Brain microvascular endothelial cell (primary cell): ENCODE results near the gene IRF2BPL.
A peak's percentile ranks its signal among the peaks of the same experiment; 100 is the strongest.

Experiments used
- DNase-seq: peaks from one replicate; pipeline ENCODE4 v3.0.0-alpha.2; 2020
- H3K27ac ChIP-seq: fragments of 250-450 bp; sonication (Bioruptor Pico); 2 replicates; pipeline ENCODE4 v1.5.1; 2020; ENCODE audit warnings: mild to moderate bottlenecking, moderate library complexity
- H3K27me3 ChIP-seq: fragments of 250-450 bp; sonication (Bioruptor Pico); replicated peaks from 2 replicates; pipeline ENCODE4 v1.5.1; 2020; ENCODE audit warnings: mild to moderate bottlenecking
- H3K36me3 ChIP-seq: fragments of 250-450 bp; sonication (Bioruptor Pico); replicated peaks from 2 replicates; pipeline ENCODE4 v1.5.1; 2020; ENCODE audit warnings: mild to moderate bottlenecking
- H3K4me3 ChIP-seq: 2 replicates; pipeline ENCODE4 v1.5.1; 2011; ENCODE audit warnings: low read depth, mild to moderate bottlenecking, control low read depth, low read length, moderate library complexity
- in situ Hi-C: cut with HindIII; loops from 2 replicates; pipeline ENCODE4 v1.10.0; 2017; ENCODE audit warnings: low sequenced_read_pairs, low pct_ligation_motif_present
- TF ChIP-seq, protein P1 (sequence below): IDR thresholded peaks from 2 replicates; pipeline ENCODE4 v1.5.1; 2011; ENCODE audit warnings: low read depth, mild to moderate bottlenecking, moderate library complexity, low read length, control low read depth, inconsistent platforms; ENCODE audit errors: missing control alignments

The IRF2BPL gene

DNA sequence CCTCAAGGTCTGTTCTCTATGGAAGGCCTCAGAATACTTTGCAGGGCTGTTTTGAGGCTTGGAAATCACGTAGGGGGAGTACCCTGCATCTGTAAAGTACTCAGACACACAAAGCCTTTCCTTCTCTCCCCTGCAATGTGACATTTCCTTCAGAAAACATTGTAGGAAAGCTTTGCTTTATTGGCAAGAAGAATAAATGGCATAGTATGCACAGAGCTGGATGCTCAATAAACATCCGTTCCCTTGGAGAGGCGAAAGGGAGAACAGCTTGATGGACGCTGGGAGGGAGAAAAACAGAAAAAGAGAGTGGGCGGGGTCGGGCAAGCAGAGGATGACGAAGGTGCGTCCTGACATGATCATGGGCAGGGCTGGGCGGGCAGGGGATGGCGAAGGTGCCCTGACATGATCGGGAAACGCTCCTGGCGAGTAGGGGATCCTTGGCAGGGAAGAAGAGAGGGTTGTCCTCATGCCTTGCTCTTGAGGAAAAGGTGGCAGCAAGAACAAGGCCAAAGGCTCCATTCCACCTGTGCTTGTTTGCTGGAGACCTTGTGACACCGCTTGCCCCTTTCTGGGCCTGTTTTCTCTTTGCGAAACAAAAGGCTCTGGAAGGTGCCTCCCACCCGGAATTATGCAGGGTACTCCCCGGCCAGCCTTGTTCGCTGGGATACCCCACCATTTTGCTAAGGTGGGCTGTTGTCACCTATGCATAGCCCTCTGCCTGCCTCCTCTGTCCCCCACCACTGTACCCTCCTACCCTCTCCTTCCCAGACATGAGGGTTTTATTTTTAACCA is 21.1 kb downstream of the IRF2BPL start:
- H3K27ac ChIP-seq = no peak overlapping the region
- no peaks in the 10 kb centered on the region for H3K36me3 ChIP-seq
- no peak overlapping the region for H3K4me3 ChIP-seq
- no peaks in the 10 kb centered on the region for H3K27me3 ChIP-seq
- TF ChIP-seq, protein P1, sequence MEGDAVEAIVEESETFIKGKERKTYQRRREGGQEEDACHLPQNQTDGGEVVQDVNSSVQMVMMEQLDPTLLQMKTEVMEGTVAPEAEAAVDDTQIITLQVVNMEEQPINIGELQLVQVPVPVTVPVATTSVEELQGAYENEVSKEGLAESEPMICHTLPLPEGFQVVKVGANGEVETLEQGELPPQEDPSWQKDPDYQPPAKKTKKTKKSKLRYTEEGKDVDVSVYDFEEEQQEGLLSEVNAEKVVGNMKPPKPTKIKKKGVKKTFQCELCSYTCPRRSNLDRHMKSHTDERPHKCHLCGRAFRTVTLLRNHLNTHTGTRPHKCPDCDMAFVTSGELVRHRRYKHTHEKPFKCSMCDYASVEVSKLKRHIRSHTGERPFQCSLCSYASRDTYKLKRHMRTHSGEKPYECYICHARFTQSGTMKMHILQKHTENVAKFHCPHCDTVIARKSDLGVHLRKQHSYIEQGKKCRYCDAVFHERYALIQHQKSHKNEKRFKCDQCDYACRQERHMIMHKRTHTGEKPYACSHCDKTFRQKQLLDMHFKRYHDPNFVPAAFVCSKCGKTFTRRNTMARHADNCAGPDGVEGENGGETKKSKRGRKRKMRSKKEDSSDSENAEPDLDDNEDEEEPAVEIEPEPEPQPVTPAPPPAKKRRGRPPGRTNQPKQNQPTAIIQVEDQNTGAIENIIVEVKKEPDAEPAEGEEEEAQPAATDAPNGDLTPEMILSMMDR = no peak
- no peak for DNase-seq
- in situ Hi-C loops = no loop called here

GRCh38 chr14:77006132-77006531 is 22.4 kb downstream of the IRF2BPL start:
- Histone ChIP-seq H3K27me3 (no peaks in the 10 kb centered on the region), H3K27ac (no peak overlapping the region), H3K4me3 (no peak overlapping the region), H3K36me3 (no peaks in the 10 kb centered on the region)
- DNase-seq = no peak
- TF ChIP-seq, protein P1 = no peak
- in situ Hi-C loops = no loop called here

GRCh38 chr14:77005559-77005958 is 22.9 kb downstream of the IRF2BPL start:
- Histone ChIP-seq H3K4me3 (no peak overlapping the region), H3K27ac (no peak overlapping the region), H3K36me3 (no peaks in the 10 kb centered on the region), H3K27me3 (no peaks in the 10 kb centered on the region)
- TF ChIP-seq, protein P1 = no peak
- DNase-seq = no peak
- in situ Hi-C loops = no loop called here

GRCh38 chr14:77004711-77005460 is 23.6 kb downstream of the IRF2BPL start:
- no peaks in the 10 kb centered on the region for H3K36me3 ChIP-seq
- in situ Hi-C loops = no loop called here
- H3K4me3 ChIP-seq = no peak overlapping the region
- TF ChIP-seq, protein P1 = no peak
- DNase-seq = no peak
- H3K27me3 ChIP-seq = no peaks in the 10 kb centered on the region
- no peak overlapping the region for H3K27ac ChIP-seq

DNA sequence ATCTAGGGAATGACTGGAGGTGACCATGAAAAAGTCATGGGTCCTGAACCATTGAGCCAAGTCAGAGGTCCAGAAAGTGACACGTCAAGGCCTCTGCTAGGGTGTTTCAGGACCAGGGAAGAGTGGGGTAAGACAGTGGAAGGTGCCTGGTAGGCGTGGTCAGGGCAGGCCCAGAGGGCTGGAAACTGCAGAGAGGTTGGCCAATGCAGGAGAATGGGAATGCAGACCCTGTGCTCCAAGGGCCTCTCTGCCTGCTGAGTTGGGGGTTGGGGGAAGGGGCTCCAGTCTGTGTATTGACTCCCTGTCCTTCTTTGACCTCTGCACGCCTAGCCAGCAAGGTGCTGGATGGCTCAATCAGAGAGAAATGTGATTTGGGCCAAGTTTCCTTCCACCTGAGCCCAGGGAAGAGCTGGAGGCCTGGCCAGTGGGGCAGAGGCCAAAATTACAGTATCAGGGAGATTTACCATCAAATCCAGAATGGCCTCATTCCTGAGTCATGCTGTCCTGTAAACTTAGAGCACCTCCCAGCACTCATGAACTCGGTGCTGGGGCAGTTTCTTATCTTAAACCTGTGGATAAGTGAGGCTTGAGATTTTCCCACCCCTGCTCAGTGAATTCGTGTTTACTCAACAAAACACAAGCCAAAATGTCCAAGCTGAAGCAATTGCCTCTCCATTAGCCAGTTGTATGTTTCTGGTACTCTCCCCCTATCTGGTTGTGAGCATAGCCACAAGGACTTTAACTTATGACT is 24.4 kb downstream of the IRF2BPL start:
- Histone ChIP-seq H3K27ac (no peak overlapping the region), H3K36me3 (no peaks in the 10 kb centered on the region), H3K27me3 (no peaks in the 10 kb centered on the region), H3K4me3 (no peak overlapping the region)
- in situ Hi-C loops = no loop called here
- TF ChIP-seq, protein P1 = no peak
- peak; percentile 52 for DNase-seq
